HG03469 (cell line): ENCODE data around the gene URGCP.
A peak's percentile ranks its signal among the peaks of the same experiment; 100 is the strongest.

Source experiments
- ATAC-seq: cut with Tn5 transposase; IDR thresholded peaks from one replicate; pipeline ENCODE4 v1.9.1; 2021; ENCODE audit warnings: mild to moderate bottlenecking, moderate library complexity, moderate number of reproducible peaks; ENCODE audit not compliant: unreplicated experiment

URGCP gene

DNA sequence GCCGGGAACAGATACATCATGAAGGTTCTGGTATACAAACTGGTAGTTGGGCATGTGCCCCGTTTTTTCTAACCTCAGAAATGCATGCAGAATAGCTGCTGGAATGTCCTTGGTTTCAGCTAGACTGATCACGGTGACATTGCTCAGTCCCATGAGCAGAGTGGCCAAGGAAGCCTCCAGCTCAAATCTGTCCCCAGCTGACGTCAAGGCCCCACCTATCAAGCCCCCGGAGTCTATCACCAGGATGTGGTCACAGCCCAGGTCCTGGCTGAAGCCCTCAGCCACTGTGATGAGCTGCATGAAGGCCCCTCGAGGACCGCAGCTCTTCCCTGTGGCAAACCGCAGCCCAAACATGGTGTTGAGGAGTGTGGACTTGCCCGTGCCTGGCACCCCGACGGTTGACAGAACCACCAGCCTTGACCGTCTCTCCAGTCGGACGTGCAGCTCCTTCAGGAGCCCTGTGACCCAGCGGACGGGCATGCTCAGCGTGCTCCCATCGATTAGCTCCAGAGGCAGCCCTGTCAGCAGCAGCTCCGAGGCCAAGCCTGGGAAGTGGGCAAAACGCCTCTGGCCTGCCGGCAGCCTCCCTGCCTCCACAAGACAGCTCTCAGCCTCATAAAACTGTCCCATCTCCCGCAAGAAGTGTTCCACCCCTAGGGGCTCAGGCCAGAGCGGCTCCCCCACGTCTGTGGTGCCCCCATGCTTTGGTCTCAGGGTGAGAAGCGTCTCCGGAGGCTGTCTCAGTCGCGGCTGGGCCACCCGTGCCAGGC, 29.2 kb downstream of the URGCP start:
- ATAC-seq: no peak

DNA sequence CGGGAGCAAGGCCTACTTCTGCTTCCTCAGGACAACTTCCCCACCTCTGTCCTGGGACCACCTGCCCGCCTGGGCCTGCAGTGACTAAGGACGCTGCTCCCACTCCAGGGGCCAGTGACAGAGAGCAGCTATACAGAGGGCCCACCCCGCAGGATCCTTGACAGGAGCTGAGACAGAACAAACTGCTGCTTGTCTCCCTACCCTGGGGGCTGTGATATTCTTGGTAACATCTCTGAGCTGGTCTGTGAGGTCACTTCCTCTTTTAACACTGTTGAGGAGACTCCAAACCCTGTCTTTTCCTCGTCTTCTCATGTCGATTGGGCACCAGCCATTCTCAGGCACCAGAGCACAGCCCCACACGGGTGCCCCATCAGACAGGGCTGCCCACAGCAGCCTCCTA, 30.2 kb downstream of the URGCP start:
- ATAC-seq: no peak

DNA sequence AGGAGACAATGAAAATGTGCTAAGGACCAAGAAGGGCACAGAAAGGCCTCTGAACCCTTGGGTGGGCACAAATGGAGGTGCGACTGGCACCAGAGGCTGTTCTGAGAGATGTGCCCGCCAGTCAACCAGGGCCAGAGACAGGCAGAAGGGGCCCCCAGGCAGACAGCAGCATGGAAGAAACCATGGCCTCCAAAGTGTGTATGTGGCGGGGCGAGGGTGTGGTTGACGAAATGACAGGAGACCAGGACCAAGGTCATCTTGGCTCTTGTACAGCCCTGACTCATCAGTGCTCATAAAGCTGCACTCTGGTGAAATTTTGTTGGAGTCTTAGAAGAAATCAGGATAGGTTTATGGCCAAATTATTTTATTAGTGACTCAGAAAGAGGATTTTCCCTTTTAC, 33.1 kb downstream of the URGCP start:
- ATAC-seq: no peak

DNA sequence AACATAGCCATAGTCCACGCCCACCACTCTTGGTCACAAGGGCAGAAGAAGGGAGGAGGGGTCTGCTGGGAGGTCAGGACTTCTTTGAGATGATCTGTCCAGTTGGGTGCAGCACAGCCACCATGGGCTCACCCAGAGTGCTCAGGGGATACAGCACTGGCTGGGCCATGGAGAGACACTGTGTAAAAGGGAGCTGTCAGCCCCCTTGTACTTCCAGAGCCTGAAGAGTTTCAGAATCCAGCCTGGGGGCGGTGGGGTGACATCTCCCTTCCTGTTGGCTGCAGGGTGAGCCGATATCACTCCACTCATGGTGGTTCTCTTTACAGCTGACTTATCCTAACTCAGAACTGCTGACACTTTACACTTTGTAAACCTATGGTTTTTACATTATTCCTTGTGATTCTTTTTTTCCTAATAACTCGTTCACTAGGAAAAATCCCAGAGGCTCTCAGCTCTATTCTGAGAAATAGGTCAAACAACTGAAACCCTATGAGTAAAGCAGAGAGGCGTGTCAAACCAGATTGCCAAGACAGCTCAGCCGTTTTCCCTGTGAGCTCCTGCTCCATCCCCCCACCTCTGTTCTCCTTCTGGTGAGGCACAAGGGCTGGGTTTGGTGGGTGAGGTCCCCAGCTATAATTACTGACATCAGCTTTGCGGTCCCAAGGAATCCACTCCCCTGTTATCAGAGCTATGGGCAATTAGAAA, 33.8 kb downstream of the URGCP start:
- no peak for ATAC-seq

DNA sequence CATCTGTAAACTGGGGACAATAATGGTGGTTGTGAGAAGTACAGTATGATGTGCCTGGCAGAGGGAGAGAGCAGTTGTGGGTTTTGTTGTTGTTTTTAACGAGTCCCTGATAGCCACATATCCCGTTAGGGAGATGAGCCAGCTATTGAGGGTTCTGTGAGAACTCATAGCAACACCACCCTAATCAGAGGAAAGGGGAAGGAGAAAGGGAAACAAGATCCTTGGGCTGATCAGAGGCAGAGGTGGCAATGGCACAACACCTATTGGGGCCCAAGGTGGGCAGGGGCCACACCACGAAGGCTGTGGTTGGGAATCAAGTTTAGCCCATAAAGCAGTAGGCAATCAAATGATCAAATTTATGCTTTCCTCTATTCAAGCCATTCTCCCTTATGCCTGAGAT, 35.3 kb downstream of the URGCP start:
- no peak for ATAC-seq

DNA sequence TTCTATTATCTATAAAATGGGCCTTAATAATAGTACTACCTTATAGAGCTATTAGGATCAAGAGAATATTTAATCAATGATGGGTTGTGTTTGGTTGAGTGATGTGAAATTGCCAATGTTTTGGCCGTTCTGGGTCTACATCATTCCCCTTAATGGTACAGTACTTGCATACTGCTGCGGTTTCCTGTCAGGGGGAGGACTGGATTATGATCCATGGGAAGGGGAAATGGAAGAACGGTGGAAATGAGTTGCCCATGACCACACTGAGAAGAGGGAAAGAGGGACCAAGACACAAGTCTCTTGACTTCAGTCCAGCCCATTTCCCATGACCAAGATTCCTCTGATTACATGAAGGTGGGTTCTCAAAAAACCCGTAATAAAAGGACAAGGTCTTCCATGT, 36.1 kb downstream of the URGCP start:
- no peak for ATAC-seq

DNA sequence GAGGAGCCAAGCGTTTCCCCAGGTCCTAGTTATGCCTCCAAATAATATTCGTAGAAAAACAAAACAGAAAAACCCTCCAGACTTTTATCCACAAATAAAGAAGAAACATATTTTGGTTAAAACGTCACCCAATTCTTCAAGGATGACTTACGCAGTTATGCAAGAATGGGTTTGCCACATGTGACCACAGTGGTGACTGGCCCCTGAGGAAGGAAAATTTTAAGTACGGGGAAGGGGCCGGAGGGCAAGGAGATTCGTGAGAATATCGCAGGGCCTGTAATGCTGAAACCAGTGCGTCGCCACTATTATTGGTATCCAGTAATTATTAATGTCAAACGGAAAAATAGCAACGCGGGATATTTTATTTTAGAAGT, 36.5 kb downstream of the URGCP start:
- no peak for ATAC-seq

DNA sequence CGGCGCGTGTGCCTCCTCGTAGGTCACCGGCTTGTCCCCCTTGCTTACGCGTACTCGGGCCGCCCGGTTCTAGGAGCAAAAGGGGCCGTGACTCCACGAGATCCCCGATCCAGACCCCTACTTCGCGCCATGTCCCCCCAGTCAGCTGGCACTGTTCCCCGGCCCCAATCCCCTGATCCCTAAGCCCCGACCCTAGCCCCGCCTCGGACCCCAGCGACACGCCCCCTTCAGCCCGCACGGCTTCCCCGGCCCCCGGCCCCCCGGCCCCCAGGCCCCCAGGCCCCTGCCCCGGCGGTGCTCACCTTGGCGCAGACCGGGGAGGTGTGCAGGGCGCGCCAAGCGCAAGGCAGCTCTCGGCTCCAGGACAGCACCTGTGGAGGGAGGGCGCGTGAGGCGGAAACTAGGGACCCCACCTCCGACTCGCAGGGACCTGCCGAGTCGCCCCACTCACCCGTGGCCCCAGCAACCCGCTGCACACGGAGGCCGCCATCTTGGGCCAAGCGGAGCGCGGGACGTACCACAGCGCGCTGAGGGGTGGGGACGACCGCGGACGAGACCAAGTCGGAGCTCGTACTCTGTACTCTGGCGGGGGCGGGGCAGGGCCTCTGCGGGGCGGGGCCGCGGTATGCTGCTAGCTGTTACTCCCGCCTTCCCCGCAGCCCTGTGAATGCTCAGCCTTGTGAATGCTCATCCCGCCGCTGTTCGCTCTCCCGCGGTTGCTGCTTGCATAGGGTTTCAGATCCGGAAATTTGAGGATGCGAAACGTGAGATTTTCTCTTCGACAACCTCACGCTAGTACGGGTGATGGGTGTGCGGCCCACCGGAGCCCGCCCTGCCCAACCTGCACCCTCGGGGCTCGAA, 37.2 kb downstream of the URGCP start, which contains the start of gene MRPS24:
Gene MRPS24 (minus strand): TSS at position 512 of the 861 bp plus-strand sequence. CDS start 22 bp downstream, at position 490.
- ATAC-seq: peak; percentile 80

DNA sequence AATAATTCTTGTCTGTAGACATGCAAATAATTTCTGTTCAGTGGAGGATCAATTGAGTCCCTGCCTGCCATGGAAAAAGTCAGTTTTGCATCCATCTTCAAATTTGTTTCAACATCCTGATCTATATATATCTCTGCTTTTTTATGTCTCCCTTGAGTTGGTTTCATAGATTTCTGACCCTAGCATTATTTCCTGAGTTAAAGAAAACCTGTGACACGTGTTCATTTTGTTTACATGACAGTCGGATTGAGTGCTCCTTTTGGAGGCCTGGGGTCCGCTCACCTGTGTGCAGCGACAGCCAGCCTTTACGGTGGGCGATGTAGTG, 37.8 kb downstream of the URGCP start:
- no peak for ATAC-seq

DNA sequence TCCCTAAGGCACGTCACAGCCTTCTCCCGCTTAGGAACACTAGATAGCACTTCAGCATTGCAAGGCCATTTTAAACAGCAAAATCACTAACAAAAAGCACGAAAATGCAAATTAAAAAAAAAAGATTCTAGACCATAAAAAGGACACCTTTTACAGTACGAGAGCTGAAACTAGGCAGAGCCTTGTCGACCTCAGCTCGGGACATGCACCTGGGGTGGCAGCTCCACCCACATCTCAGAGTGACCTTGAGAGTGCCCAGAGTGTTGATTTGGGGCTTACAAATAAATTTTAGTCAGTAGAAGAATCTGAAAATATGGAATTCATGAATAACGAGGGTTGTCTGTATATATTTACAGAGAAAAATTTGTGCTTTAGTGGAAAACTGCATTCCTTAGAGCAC, 38.2 kb downstream of the URGCP start:
- ATAC-seq: no peak

DNA sequence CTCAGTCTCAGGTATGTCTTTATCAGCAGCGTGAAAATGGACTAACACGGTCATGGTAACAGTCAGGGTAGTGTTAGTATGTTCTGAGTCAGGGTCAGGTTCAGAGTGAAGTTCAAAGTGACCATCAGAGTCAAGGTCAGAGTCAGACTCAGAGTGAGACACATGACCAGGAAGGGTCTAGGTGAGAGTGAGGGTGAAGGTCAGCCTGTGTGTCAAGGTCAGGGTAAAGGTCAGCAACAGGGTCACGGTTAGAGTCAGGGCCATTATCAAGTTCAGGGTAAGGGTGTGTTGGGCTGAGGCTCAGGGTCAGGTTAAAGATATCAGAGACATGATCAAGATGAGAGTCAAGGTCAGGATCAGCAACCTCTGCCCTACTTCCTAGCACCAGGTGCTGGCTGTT, 41.1 kb downstream of the URGCP start:
- ATAC-seq: no peak

DNA sequence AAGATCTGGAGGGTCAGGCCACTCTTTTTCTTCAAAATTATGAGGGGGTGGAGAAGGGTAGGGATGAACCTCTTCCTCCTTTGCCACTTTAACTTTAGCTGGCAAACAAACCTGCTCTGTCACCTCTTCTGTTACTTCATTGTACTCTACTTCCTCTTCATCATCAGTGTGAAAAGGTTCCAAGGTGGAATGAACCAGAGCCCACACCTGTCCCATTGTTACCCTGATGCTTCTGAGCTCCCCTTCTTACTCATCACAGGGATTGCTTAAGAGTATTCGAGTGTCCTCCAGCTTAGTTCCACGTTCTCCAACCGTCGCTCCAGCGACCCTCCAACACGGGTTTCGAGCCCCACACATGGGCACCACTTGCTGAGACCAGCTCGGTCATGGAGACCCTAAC, 42.3 kb downstream of the URGCP start:
- no peak for ATAC-seq

DNA sequence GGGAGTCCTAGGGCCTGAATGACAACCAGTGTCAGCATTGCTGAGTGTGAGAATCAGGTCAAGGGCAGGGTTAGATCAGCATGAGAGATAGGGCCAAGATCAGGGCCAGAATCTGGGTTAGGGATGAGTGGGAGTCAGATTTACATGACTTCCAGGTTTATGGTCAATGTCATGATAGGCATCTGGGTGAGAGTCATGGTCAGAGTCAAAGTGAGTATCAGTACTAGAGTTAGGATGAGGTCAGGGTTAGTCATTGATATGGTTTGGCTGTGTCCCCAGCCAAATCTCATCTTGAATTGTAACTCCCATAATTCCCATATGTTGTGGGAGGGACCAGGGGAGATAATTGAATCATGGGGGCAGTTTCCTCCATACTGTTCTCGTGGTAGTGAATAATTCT, 49.4 kb downstream of the URGCP start:
- ATAC-seq: no peak

DNA sequence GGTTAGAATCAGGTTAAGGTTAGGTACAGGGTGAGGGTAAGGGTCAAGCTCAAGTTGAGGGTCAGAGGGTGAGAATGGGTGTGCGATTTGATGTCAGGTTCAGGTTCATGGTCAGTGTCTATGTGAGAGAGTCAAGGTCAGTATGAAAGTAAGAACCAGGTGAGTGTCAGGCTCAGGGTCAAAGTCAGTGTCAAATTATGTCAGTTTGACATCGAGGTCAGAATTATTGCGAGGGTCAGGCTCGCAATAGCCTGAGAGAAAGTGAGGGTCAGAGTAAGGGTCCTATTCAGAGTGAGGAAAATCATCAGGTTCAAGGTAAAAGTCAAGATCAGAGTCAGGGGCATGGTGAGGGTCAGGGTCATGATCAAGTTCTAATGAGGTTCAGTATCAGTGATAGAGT, 50.1 kb downstream of the URGCP start:
- ATAC-seq: no peak

DNA sequence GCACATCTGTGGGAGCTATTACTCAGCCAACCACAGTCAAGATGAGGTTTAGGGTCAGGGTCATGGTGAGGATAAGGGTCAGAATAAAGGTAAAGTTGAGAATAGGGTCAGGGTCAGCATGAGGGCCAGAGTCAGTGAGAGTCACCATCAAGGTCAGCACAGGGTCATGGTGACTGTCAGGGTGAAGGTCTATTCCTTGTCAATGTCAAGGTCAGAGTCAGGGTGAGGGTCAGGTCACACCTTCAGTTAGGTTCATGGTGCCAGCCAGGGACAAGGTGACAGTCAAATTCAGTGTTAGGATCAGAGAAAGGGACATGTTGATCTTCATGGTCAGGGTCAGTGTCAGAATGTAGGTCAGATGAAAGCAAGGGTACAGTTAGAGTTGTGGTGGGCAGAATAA, 51.2 kb downstream of the URGCP start:
- no peak for ATAC-seq

DNA sequence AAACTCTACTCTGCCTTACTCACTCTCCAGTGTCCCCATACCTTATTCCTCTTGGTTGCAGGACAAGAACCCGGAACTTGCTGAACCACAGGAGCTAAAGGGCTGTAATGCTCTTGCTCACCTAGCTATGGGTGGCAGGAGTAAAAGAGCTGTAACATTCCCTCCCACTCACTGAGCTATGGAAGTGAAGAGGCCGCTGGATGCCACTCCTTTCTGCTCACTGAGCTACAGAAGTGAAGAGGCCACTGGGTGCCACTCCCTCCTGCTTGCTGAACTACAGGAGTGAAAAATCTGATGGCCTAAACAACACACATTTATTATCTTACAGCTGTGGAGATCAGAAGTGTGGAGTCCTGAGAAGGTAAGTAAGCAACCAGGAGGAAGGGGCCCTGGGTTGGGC, 54.6 kb downstream of the URGCP start:
- no peak for ATAC-seq

DNA sequence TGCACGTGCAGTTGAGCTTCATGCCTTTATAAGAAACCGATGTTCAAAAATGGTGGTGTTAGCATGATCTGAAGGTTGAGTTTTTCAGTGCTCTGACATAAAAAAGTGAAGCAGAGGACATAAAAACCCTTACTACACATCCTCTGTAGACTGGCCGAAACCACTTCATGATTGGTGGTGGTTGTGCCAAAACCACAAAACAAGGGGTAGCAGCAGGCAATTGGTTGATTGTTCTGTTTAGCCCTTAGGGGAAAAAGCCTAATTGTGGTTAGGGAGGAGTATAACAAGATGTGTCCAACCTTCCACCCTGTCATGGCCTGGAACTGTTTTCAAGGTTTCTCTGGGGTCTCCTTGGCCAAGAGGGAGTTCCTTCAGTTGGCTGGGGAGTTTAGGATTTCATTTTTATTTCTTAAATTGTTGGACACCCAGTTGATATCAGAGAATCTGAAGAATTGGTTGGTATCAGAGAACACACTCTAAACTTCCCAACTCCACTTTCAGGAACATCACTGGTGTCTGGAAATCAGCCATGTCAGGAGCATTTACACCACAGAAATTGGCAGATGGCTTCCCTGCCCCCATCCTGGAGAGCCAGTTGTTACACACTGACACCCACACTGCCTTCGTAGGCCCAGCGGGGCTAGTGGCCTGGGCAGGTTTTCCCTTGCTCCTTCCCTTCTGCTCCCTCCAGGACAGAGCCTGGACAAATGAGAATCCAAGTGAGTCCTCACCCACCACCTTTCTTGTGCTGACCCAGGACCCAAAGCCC, 55.9 kb downstream of the URGCP start:
- ATAC-seq: no peak

DNA sequence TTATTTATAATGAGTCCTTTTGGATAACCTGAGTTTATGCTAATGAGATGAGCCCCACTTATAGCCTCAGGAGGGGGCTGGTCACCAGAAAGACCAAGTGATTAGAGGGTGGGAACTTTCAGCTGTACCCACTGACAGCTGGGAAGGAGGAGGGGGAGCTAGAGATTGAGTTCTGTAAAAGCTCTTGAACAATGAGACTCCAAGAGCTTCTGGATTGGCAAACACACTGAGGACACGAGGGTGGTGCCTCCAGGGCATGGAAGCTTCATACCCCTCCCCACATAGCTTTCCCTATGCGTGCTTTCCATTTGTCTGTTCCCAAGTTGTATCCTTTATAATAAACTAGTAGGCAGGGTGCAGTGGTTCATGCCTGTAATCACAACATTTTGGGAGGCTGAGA, 57.3 kb downstream of the URGCP start:
- no peak for ATAC-seq

DNA sequence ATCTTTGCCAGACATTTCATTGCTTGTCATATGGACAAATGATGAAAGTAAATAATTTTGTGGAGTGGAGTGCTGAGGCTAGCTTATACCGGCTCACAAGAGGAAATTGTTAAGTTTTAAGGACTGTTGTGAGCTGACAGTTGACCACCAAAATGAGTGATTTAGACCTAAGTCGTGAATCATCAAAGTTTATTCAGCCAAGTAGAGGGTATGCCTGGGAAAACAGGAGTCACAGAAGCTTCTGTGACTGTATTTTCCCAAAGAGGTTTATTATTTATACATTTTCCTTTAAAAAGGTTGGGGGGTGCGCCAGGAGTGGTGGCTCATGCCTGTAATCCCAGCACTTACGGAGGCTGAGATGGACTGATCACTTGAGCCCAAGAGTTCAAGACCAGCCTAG, 58.9 kb downstream of the URGCP start:
- ATAC-seq: no peak

DNA sequence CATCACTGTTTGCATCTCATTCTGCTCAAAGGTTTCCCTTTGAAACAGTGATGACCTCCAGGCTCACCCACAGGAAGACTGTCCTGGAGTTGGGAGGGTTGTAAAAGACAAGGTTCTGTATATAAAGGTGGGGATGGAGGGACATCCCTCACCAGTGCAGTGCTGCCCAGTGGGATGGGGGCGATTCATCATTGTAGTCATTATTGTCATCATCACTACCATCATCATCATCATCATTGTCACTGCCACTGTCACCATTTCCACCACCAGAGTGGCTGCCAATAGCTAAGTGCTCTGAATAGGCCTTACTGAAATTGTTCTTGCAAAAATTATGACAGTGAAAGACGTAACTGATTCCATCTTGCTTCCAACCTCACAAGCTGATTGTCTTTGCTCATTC, 61.7 kb downstream of the URGCP start:
- ATAC-seq: no peak

DNA sequence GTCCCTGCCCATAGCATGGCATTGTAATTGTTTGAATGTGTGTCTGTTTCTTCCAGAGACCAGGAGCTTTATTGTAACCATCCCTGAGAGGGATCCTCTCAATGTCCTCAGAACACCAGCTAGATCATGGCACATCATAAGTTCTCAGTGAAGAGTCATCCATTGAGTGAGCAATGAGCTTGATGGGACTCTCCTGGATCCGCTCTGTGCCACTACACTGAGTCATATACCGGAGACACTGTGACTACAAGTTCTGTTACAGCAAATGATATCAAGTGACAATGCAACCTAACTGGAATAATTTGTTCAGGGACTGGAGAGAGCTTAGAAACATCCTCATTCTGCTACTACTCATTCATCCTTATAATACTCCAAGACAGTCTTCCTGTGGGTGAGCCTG, 62.1 kb downstream of the URGCP start:
- no peak for ATAC-seq
